ENCODE measurements around the gene NRCAM. TPM values are rescaled to one million over a fixed set of nuclear protein-coding genes. Genes with fewer than 3 reads are reported as not detected.

NRCAM gene
- total RNA-seq, 1 donor, result 1.3 TPM

DNA sequence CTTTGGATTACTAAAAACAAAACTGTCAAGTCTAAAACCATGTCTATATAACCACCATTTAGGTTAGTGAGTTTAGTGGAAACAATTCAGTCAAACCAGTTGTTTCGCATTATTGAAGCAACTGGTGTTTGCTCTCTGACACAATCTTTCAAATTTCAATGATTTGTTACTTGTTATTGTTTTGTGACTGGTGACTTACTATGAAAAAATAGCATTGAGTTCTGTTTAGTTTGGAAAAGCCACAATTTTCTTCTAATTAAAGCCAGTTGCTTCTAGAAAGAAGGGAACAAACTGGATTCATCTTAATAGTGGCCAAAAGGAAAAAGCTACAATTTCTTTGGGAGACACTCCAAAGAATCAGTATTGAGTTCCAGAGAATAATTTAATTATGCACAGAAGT is 356.5 kb downstream of the NRCAM start:
- TF ChIP-seq, protein P1, sequence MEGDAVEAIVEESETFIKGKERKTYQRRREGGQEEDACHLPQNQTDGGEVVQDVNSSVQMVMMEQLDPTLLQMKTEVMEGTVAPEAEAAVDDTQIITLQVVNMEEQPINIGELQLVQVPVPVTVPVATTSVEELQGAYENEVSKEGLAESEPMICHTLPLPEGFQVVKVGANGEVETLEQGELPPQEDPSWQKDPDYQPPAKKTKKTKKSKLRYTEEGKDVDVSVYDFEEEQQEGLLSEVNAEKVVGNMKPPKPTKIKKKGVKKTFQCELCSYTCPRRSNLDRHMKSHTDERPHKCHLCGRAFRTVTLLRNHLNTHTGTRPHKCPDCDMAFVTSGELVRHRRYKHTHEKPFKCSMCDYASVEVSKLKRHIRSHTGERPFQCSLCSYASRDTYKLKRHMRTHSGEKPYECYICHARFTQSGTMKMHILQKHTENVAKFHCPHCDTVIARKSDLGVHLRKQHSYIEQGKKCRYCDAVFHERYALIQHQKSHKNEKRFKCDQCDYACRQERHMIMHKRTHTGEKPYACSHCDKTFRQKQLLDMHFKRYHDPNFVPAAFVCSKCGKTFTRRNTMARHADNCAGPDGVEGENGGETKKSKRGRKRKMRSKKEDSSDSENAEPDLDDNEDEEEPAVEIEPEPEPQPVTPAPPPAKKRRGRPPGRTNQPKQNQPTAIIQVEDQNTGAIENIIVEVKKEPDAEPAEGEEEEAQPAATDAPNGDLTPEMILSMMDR (IDR thresholded peaks at IDR 0.05; ENCODE audit: insufficient read depth, low read depth, low read length), result no peak
- peak; percentile 70 for DNase-seq (ENCODE audit: low read depth)
- H3K4me3 ChIP-seq (ENCODE audit: low read depth, low read length), result no peak overlapping the region

DNA sequence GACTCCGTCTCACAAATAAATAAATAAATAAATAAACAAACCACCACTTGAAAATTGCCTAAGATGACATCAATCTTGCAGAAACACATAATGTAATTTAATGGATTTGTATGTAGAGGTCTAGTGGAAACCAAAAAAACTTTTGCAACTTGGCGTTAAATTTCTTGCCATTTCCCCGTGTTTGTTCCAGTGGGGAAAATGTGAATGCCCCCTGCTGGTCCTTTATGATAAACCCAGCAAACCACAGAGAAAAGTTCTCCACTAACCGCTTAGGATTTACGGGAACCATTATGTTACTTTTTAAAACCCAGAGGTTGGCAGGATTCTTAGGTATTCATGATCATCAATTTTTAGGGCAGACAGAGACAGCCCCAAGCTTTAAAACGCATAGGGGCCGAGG is 358.5 kb downstream of the NRCAM start:
- TF ChIP-seq, protein P1 (IDR thresholded peaks at IDR 0.05; ENCODE audit: insufficient read depth, low read depth, low read length), result peak; percentile 44
- no peak for DNase-seq (ENCODE audit: low read depth)
- no peak overlapping the region for H3K4me3 ChIP-seq (ENCODE audit: low read depth, low read length)

Other genes starting within 250 kb of the NRCAM start
- gene PNPLA8, start 69.7 kb upstream of the NRCAM start, total RNA-seq, result 24.8 and 34.1 TPM in 2 replicates
- gene THAP5, start 113.3 kb upstream of the NRCAM start, total RNA-seq, result 24.2 and 28.1 TPM in 2 replicates
- gene DNAJB9, start 113.4 kb upstream of the NRCAM start, total RNA-seq, result 20.0 and 41.9 TPM in 2 replicates